ENCODE results near the gene LRRC25. TPM values are rescaled to one million over a fixed set of nuclear protein-coding genes. Genes with fewer than 3 reads are reported as not detected.

The LRRC25 gene
- total and polyA plus RNA-seq, 2 donors (not counting 3 experiments of a cell fraction or from before 2014, with no cell fraction given): not detected

- intact Hi-C loops (cut with micrococcal nuclease): no loop called here
- dilution Hi-C loops (cut with MboI; ENCODE audit: extremely low pct_ligation_motif_present, low sequenced_read_pairs): no loop called here
Observed at GRCh38 chr19:18368504-18369222, 28.8 kb downstream of the LRRC25 start.

More at GRCh38 chr19:18368504-18369222, 28.8 kb downstream of the LRRC25 start:
- Histone ChIP-seq H4K20me1 (replicated peaks; ENCODE audit: control insufficient read depth, extremely low read depth, insufficient read depth, low read length) (no peaks in the 10 kb centered on the region), H3K36me3 (ENCODE audit: control insufficient read depth in 2 of 2, extremely low read depth in 1 of 2, insufficient read depth in 2 of 2, low read length in 2 of 2) (no peaks in the 10 kb centered on the region), H2AFZ (ENCODE audit: low read depth, low read length) (no peak overlapping the region), H3K79me2 (ENCODE audit: control insufficient read depth, insufficient read depth, low read length) (no peaks in the 10 kb centered on the region), H3K9me1 (replicated peaks; ENCODE audit: control insufficient read depth, extremely low read depth, insufficient read depth, low read length) (no peaks in the 10 kb centered on the region), H3K4me3 (replicated peaks in 1 of 3; ENCODE audit: insufficient read depth in 1 of 3, low read depth in 1 of 3, low read length in 3 of 3) (no peak overlapping the region), H3K27me3 (ENCODE audit: control insufficient read depth in 2 of 2, insufficient read depth in 2 of 2, low read length in 2 of 2) (no peaks in the 10 kb centered on the region), H3K9me3 (replicated peaks; ENCODE audit: control insufficient read depth, insufficient read depth, low read length) (no peaks in the 10 kb centered on the region), H3K4me2 (ENCODE audit: insufficient read depth, low read length) (no peak overlapping the region), H3K9ac (replicated peaks; ENCODE audit: extremely low read depth, insufficient read depth, low read length) (no peak overlapping the region), H3K4me1 (ENCODE audit: control insufficient read depth, extremely low read depth, insufficient read depth, low read length) (peaks cover 27% of the 10 kb centered on the region), H3K27ac (ENCODE audit: insufficient read depth, low read depth, low read length) (no peak overlapping the region)
- no peak for DNase-seq (ENCODE audit: low read depth, low spot score)
- CTCF ChIA-PET: interaction anchor here (0.7 to 2.3 kb wide), 3 partner anchors 17 to 29 kb away, joined by 3 to 19 read pairs (median 3); partner anchors contain the start of gene GDF15
- TF ChIP-seq EZH2 (IDR thresholded peaks at IDR 0.05; ENCODE audit: borderline replicate concordance, low read depth, low read length, severe bottlenecking) (no peak), MAX (IDR thresholded peaks at IDR 0.05; ENCODE audit: insufficient read depth, insufficient read length) (no peak), MYC (IDR thresholded peaks at IDR 0.05; ENCODE audit: low read depth, low read length) (no peak), POLR2AphosphoS5 (IDR thresholded peaks at IDR 0.05; ENCODE audit: insufficient read depth, low read depth, low read length) (no peak), CTCF (IDR thresholded peaks at IDR 0.05; ENCODE audit: extremely low read depth in 1 of 2, insufficient read depth in 1 of 2, low read depth in 1 of 2, low read length in 2 of 2) (no peak), JUN (IDR thresholded peaks at IDR 0.05; ENCODE audit: borderline replicate concordance, insufficient read depth, insufficient read length, low read depth) (no peak), POLR2A (IDR thresholded peaks at IDR 0.05; ENCODE audit: low read depth, low read length) (no peak), GATA2 (IDR thresholded peaks at IDR 0.05; ENCODE audit: insufficient read depth, insufficient read length, low read depth, low read length) (no peak), FOS (IDR thresholded peaks at IDR 0.05; ENCODE audit: borderline replicate concordance, insufficient read depth, low read length) (no peak)
- POLR2A ChIA-PET: interaction anchor here (0.7 kb wide), 2 partner anchors 231 to 475 kb away, joined by 4 to 5 read pairs; no protein-coding TSS in a partner anchor
- no TSS peak for BruUV-seq (replicated peaks)
- no peak for FAIRE-seq

All from endothelial cell of umbilical vein (primary cell).